Liver (tissue), 9 donors: ENCODE data around the gene TSHZ2. TPM values are rescaled to one million over a fixed set of nuclear protein-coding genes. Genes with fewer than 3 reads are reported as not detected.

ENCODE experiments used
- DNase-seq: peaks from one replicate; pipeline ENCODE4 v3.0.0-alpha.2; 2017; ENCODE audit warnings: low spot score
- H3K27ac ChIP-seq, 2 donors: one replicate each; pipeline ENCODE4 v1.7.0; 2013; ENCODE audit warnings: inconsistent platforms in 2 of 2, low read length in 2 of 2, control low read depth in 1 of 2, low read depth in 1 of 2, mild to moderate bottlenecking in 1 of 2
- H3K27me3 ChIP-seq, 4 donors: one replicate each; pipeline versions ENCODE4 v1.6.1 to v1.7.0; 2013; ENCODE audit warnings: low read length in 3 of 4, inconsistent platforms in 1 of 4, mild to moderate bottlenecking in 1 of 4, moderate library complexity in 1 of 4; ENCODE audit not compliant: control insufficient read depth in 4 of 4, insufficient read depth in 4 of 4
- H3K36me3 ChIP-seq, 4 donors: one replicate each; pipeline versions ENCODE4 v1.6.1 to v1.7.0; 2013; ENCODE audit warnings: low read length in 3 of 4, mild to moderate bottlenecking in 3 of 4, low read depth in 1 of 4, moderate library complexity in 1 of 4; ENCODE audit not compliant: control insufficient read depth in 4 of 4, insufficient read depth in 3 of 4
- H3K4me1 ChIP-seq, 4 donors: one replicate each; pipeline versions ENCODE4 v1.6.1 to v1.7.0; 2013; ENCODE audit warnings: low read length in 3 of 4, mild to moderate bottlenecking in 3 of 4, moderate library complexity in 1 of 4; ENCODE audit not compliant: control insufficient read depth in 4 of 4, insufficient read depth in 4 of 4
- H3K4me3 ChIP-seq, 3 donors: one replicate each; pipeline versions ENCODE4 v1.6.1 to v1.7.0; 2013; ENCODE audit warnings: low read length in 3 of 3, control low read depth in 1 of 3, low read depth in 1 of 3, mild to moderate bottlenecking in 1 of 3
- H3K9ac ChIP-seq, 2 donors: one replicate each; pipeline ENCODE4 v1.7.0; 2013; ENCODE audit warnings: low read length in 2 of 2, mild to moderate bottlenecking in 2 of 2, moderate library complexity in 2 of 2, control low read depth in 1 of 2, low read depth in 1 of 2
- H3K9me3 ChIP-seq, 4 donors: one replicate each; pipeline versions ENCODE4 v1.6.1 to v1.7.0; 2013; ENCODE audit warnings: low read length in 3 of 4; ENCODE audit not compliant: control insufficient read depth in 4 of 4
- ATF3 ChIP-seq: IDR thresholded peaks from 2 replicates; pipeline ENCODE4 v1.6.1; 2016; ENCODE audit warnings: antibody characterized with exemption
- CTCF ChIP-seq: fragments of 150-350 bp; IDR thresholded peaks from 2 replicates; pipeline ENCODE4 v1.5.1; 2017; ENCODE audit warnings: improper control_type of control experiment, low read depth, low read length; ENCODE audit not compliant: missing input control
- EGR1 ChIP-seq, 2 donors: IDR thresholded peaks; 2 replicates each; pipeline ENCODE4 v1.6.1; 2016 to 2018; ENCODE audit warnings: antibody characterized with exemption in 2 of 2, low read depth in 2 of 2
- FOXA1 ChIP-seq: IDR thresholded peaks from 2 replicates; pipeline ENCODE4 v1.6.1; 2016; ENCODE audit warnings: antibody characterized with exemption
- FOXA2 ChIP-seq: IDR thresholded peaks from 2 replicates; pipeline ENCODE4 v1.6.1; 2016; ENCODE audit warnings: antibody characterized with exemption
- GABPA ChIP-seq, 2 donors: IDR thresholded peaks in 1 of 2; conservative IDR thresholded peaks in 1 of 2; 2 replicates each; pipeline ENCODE4 v1.6.1; 2016; ENCODE audit warnings: antibody characterized with exemption in 2 of 2, mild to moderate bottlenecking in 1 of 2, moderate library complexity in 1 of 2
- HNF4A ChIP-seq, 2 donors: conservative IDR thresholded peaks; 2 replicates each; pipeline ENCODE4 v1.6.1; 2016; ENCODE audit warnings: antibody characterized with exemption in 2 of 2, mild to moderate bottlenecking in 2 of 2
- HNF4G ChIP-seq: IDR thresholded peaks from 2 replicates; pipeline ENCODE4 v1.6.1; 2016; ENCODE audit warnings: antibody characterized with exemption
- JUND ChIP-seq, 2 donors: IDR thresholded peaks; 2 replicates each; pipeline ENCODE4 v1.6.1; 2016; ENCODE audit warnings: antibody characterized with exemption in 2 of 2
- MAX ChIP-seq: IDR thresholded peaks from 2 replicates; pipeline ENCODE4 v1.6.1; 2016; ENCODE audit warnings: antibody characterized with exemption
- NR2F2 ChIP-seq: IDR thresholded peaks from 2 replicates; pipeline ENCODE4 v1.6.1; 2016; ENCODE audit warnings: antibody characterized with exemption
- RAD21 ChIP-seq, 2 donors: IDR thresholded peaks; 2 replicates each; pipeline ENCODE4 v1.6.1; 2016; ENCODE audit warnings: antibody characterized with exemption in 2 of 2, mild to moderate bottlenecking in 2 of 2
- REST ChIP-seq: IDR thresholded peaks from 2 replicates; pipeline ENCODE4 v1.6.1; 2016; ENCODE audit warnings: antibody characterized with exemption, mild to moderate bottlenecking
- RXRA ChIP-seq, 2 donors: IDR thresholded peaks; 2 replicates each; pipeline ENCODE4 v1.6.1; 2017 to 2018; ENCODE audit warnings: antibody characterized with exemption in 2 of 2, mild to moderate bottlenecking in 1 of 2
- SP1 ChIP-seq: IDR thresholded peaks from 2 replicates; pipeline ENCODE4 v1.6.1; 2018; ENCODE audit warnings: antibody characterized with exemption, mild to moderate bottlenecking
- TAF1 ChIP-seq: conservative IDR thresholded peaks from 2 replicates; pipeline ENCODE4 v1.6.1; 2016; ENCODE audit warnings: antibody characterized with exemption, mild to moderate bottlenecking
- YY1 ChIP-seq: IDR thresholded peaks from 2 replicates; pipeline ENCODE4 v1.6.1; 2016; ENCODE audit warnings: antibody characterized with exemption, mild to moderate bottlenecking
- WGBS: extraction: QIAGEN DNeasy Blood & Tissue Kit; methylation state at CpG from one replicate; pipeline ENCODE4 v1.1.7; 2013; 5-methylcytosine and 5-hydroxymethylcytosine counted together
- polyA plus RNA-seq, 2 donors: library from polyadenylated mRNA; stranded (reverse) in 1 of 2; unstranded in 1 of 2; fragments of 200-250 nt in 1 of 2; fragments of >200 nt in 1 of 2; fragmentation: Nextera tagmentation in 1 of 2; extraction: Ambion mirVana in 1 of 2; gene quantifications; one replicate each; pipeline versions ENCODE4 v1.2.1 to v1.2.3, GENCODE V29; 2013 to 2015
- total RNA-seq, 2 donors: library from RNA; depleted of rRNA; stranded (reverse); fragments of >200 nt; gene quantifications; one replicate each; pipeline ENCODE4 v1.2.3, GENCODE V29; 2014
- TF ChIP-seq, protein P1 (sequence below): IDR thresholded peaks from 2 replicates; pipeline ENCODE4 v1.6.1; 2016; ENCODE audit warnings: antibody characterized with exemption
- donor health status: healthy.
- donor health status: healthy.
- donor health status: healthy.
- donor health status: healthy.
- donor health status: healthy.

The TSHZ2 gene
- total and polyA plus RNA-seq, 4 donors, result 2.9 to 11.3 (median 7.8) TPM

- Histone ChIP-seq H3K4me1 (peaks cover 0 to 19% (median 2%) of the 10 kb centered on the region in 4 donors), H3K9ac (peak overlapping the region in 1 of 2 donors; percentile 45), H3K27ac (peak overlapping the region; percentile 3 to 93), H3K27me3 (no peaks in the 10 kb centered on the region), H3K4me3 (peak overlapping the region in 2 of 3 donors; percentile 9 to 77), H3K9me3 (no peaks in the 10 kb centered on the region), H3K36me3 (no peaks in the 10 kb centered on the region)
- TF ChIP-seq, protein P1, sequence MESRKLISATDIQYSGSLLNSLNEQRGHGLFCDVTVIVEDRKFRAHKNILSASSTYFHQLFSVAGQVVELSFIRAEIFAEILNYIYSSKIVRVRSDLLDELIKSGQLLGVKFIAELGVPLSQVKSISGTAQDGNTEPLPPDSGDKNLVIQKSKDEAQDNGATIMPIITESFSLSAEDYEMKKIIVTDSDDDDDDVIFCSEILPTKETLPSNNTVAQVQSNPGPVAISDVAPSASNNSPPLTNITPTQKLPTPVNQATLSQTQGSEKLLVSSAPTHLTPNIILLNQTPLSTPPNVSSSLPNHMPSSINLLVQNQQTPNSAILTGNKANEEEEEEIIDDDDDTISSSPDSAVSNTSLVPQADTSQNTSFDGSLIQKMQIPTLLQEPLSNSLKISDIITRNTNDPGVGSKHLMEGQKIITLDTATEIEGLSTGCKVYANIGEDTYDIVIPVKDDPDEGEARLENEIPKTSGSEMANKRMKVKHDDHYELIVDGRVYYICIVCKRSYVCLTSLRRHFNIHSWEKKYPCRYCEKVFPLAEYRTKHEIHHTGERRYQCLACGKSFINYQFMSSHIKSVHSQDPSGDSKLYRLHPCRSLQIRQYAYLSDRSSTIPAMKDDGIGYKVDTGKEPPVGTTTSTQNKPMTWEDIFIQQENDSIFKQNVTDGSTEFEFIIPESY, result no peak
- TF ChIP-seq JUND (IDR thresholded peaks at IDR 0.05) (no peak), ATF3 (no peak), RXRA (IDR thresholded peaks at IDR 0.05) (no peak), FOXA1 (no peak), GABPA (IDR thresholded peaks at IDR 0.05 in 1 of 2, conservative IDR thresholded peaks at IDR 0.05 in 1 of 2) (no peak), REST (no peak), NR2F2 (no peak), FOXA2 (no peak), RAD21 (IDR thresholded peaks at IDR 0.05) (no peak), TAF1 (no peak), MAX (no peak), HNF4G (no peak), EGR1 (IDR thresholded peaks at IDR 0.05; ENCODE audit: low read depth in 2 of 2) (no peak), HNF4A (conservative IDR thresholded peaks at IDR 0.05) (no peak), YY1 (no peak), SP1 (no peak), CTCF (no peak)
- no peak for DNase-seq
- WGBS, result 72% methylated on average over 3 of the region's 3 CpGs
Observed at GRCh38 chr20:52975803-52976531, 3.8 kb downstream of the TSHZ2 start.
